IMR-90 (cell line): ENCODE data around the gene MELTF. TPM values are rescaled to one million over a fixed set of nuclear protein-coding genes. Genes with fewer than 3 reads are reported as not detected.

Source experiments
- ATAC-seq: fragments of 200-7000 bp; cut with Tn5 transposase; 2 replicates; pipeline ENCODE4 v1.9.1; 2020; ENCODE audit warnings: low read depth, mild to moderate bottlenecking, moderate library complexity
- BruUV-seq: library from RNA; stranded (reverse); fragments of 400-500 nt; replicated peaks from 2 replicates; lab custom pipeline; 2021; lab: Mats Ljungman, UMichigan
- CTCF ChIA-PET: fragments of 300-600 bp; formaldehyde crosslinking; extraction: SDS; loops from one replicate; lab custom pipeline; 2021; ENCODE audit warnings: antibody characterized with exemption; lab: Yijun Ruan, JAX
- POLR2A ChIA-PET: fragments of 300-600 bp; sonication (Branson Sonifier 250); formaldehyde crosslinking; loops from one replicate; lab custom pipeline; 2022; ENCODE audit warnings: antibody characterized with exemption; ENCODE audit not compliant: unreplicated experiment; lab: Charles Lee
- DNase-seq: peaks from one replicate; pipeline ENCODE4 v3.0.0; 2013
- H2AFZ ChIP-seq: replicated peaks from 2 replicates; pipeline ENCODE3; 2013; ENCODE audit warnings: low read length, mild to moderate bottlenecking; ENCODE audit not compliant: poor library complexity
- H2AK5ac ChIP-seq: 2 replicates; pipeline ENCODE4 v1.6.1; 2013; ENCODE audit warnings: low read depth, low read length, inconsistent platforms
- H2AK9ac ChIP-seq: replicated peaks from 2 replicates; pipeline ENCODE3; 2013; ENCODE audit warnings: mild to moderate bottlenecking, low read depth, low read length, moderate library complexity; ENCODE audit not compliant: poor library complexity
- H2BK120ac ChIP-seq: 2 replicates; pipeline ENCODE4 v1.6.1; 2013; ENCODE audit warnings: low read depth, low read length, inconsistent platforms
- H2BK15ac ChIP-seq: 3 replicates; pipeline ENCODE4 v1.6.1; 2013; ENCODE audit warnings: low read depth, low read length, inconsistent platforms
- H2BK20ac ChIP-seq: 2 replicates; pipeline ENCODE4 v1.6.1; 2013; ENCODE audit warnings: low read depth, mild to moderate bottlenecking, inconsistent platforms, low read length, moderate library complexity
- H2BK5ac ChIP-seq: 2 replicates; pipeline ENCODE4 v1.6.1; 2013; ENCODE audit warnings: mild to moderate bottlenecking, low read depth, low read length, inconsistent platforms; ENCODE audit not compliant: poor library complexity, severe bottlenecking
- H3K14ac ChIP-seq: replicated peaks from 2 replicates; pipeline ENCODE4 v1.6.1; 2013; ENCODE audit warnings: low read depth, low read length, inconsistent platforms
- H3K18ac ChIP-seq: 2 replicates; pipeline ENCODE4 v1.6.1; 2013; ENCODE audit warnings: low read depth, low read length, control low read depth
- H3K23ac ChIP-seq: 2 replicates; pipeline ENCODE4 v1.6.1; 2013; ENCODE audit warnings: low read depth, low read length, inconsistent platforms
- H3K27ac ChIP-seq: 2 replicates; pipeline ENCODE4 v1.5.1; 2013; ENCODE audit warnings: mild to moderate bottlenecking, control low read depth, low read length; ENCODE audit not compliant: insufficient read depth
- H3K27me3 ChIP-seq: 2 replicates; pipeline ENCODE4 v1.6.1; 2013; ENCODE audit warnings: low read length; ENCODE audit not compliant: control insufficient read depth, insufficient read depth
- H3K36me3 ChIP-seq: 2 replicates; pipeline ENCODE4 v1.6.1; 2013; ENCODE audit warnings: low read length, mixed read lengths; ENCODE audit not compliant: control insufficient read depth, insufficient read depth
- H3K4ac ChIP-seq: 2 replicates; pipeline ENCODE4 v1.6.1; 2013; ENCODE audit warnings: low read depth, low read length, inconsistent platforms
- H3K4me1 ChIP-seq: 2 replicates; pipeline ENCODE4 v1.6.1; 2013; ENCODE audit warnings: low read length, mixed read lengths; ENCODE audit not compliant: control insufficient read depth, insufficient read depth
- H3K4me2 ChIP-seq: 2 replicates; pipeline ENCODE4 v1.6.1; 2013; ENCODE audit warnings: low read depth, mild to moderate bottlenecking, control low read depth, low read length, moderate library complexity
- H3K4me3 ChIP-seq: 2 replicates; pipeline ENCODE4 v1.5.1; 2013; ENCODE audit warnings: low read depth, mild to moderate bottlenecking, control low read depth, low read length, moderate library complexity; ENCODE audit not compliant: insufficient read depth
- H3K56ac ChIP-seq: 2 replicates; pipeline ENCODE4 v1.6.1; 2013; ENCODE audit warnings: low read length, inconsistent platforms; ENCODE audit not compliant: insufficient read depth; ENCODE audit errors: extremely low read depth
- H3K79me1 ChIP-seq, 2 experiments: 2 replicates each; pipeline ENCODE4 v1.6.1; 2013; ENCODE audit warnings: low read length in 2 of 2, inconsistent platforms in 1 of 2, low read depth in 1 of 2
- H3K9ac ChIP-seq: 2 replicates; pipeline ENCODE4 v1.6.1; 2013; ENCODE audit warnings: low read depth, low read length, control low read depth
- H3K9me1 ChIP-seq: 2 replicates; pipeline ENCODE4 v1.6.1; 2013; ENCODE audit warnings: low read length, inconsistent platforms; ENCODE audit not compliant: insufficient read depth
- H3K9me3 ChIP-seq: 2 replicates; pipeline ENCODE4 v1.6.1; 2013; ENCODE audit warnings: low read length; ENCODE audit not compliant: control insufficient read depth, insufficient read depth
- H4K20me1 ChIP-seq: 2 replicates; pipeline ENCODE4 v1.6.1; 2013; ENCODE audit warnings: low read length, inconsistent platforms; ENCODE audit not compliant: insufficient read depth
- H4K5ac ChIP-seq: 2 replicates; pipeline ENCODE4 v1.6.1; 2013; ENCODE audit warnings: mild to moderate bottlenecking, low read depth, low read length, control low read depth
- H4K8ac ChIP-seq, 2 experiments: 2 replicates each; pipeline ENCODE4 v1.6.1; 2013; ENCODE audit warnings: low read depth in 2 of 2, low read length in 2 of 2, control low read depth in 1 of 2, inconsistent platforms in 1 of 2
- H4K91ac ChIP-seq: 2 replicates; pipeline ENCODE4 v1.6.1; 2013; ENCODE audit warnings: low read depth, low read length, inconsistent platforms; ENCODE audit not compliant: insufficient read depth
- BHLHE40 ChIP-seq: fragments of 150-350 bp; IDR thresholded peaks from 2 replicates; pipeline ENCODE4 v1.6.1; 2016; ENCODE audit warnings: mild to moderate bottlenecking, low read depth, low read length
- CEBPB ChIP-seq: IDR thresholded peaks from 2 replicates; pipeline ENCODE4 v1.6.1; 2012; ENCODE audit warnings: low read depth, low read length, improper control_type of control experiment
- CHD1 ChIP-seq: IDR thresholded peaks from 2 replicates; pipeline ENCODE4 v1.6.1; 2012; ENCODE audit warnings: low read depth, low read length, improper control_type of control experiment
- ELK1 ChIP-seq: fragments of 150-350 bp; IDR thresholded peaks from 2 replicates; pipeline ENCODE4 v1.6.1; 2016; ENCODE audit warnings: low read depth, mild to moderate bottlenecking, low read length, moderate library complexity, borderline replicate concordance
- FOS ChIP-seq: fragments of 150-350 bp; IDR thresholded peaks from 2 replicates; pipeline ENCODE4 v1.6.1; 2016; ENCODE audit warnings: low read depth, low read length
- MAFK ChIP-seq: IDR thresholded peaks from 2 replicates; pipeline ENCODE4 v1.6.1; 2012; ENCODE audit warnings: low read depth, low read length, improper control_type of control experiment
- MAZ ChIP-seq: IDR thresholded peaks from 2 replicates; pipeline ENCODE4 v1.6.1; 2012; ENCODE audit warnings: low read depth, mild to moderate bottlenecking, low read length, improper control_type of control experiment, moderate library complexity, borderline replicate concordance
- MXI1 ChIP-seq: IDR thresholded peaks from 2 replicates; pipeline ENCODE4 v1.6.1; 2012; ENCODE audit warnings: low read depth, mild to moderate bottlenecking, low read length, moderate library complexity, borderline replicate concordance
- NFE2L2 ChIP-seq: fragments of 150-350 bp; IDR thresholded peaks from 2 replicates; pipeline ENCODE4 v1.6.1; 2016; ENCODE audit warnings: low read depth, mild to moderate bottlenecking, low read length
- POLR2A ChIP-seq: IDR thresholded peaks from 2 replicates; pipeline ENCODE4 v1.6.1; 2012; ENCODE audit warnings: mild to moderate bottlenecking, low read depth, low read length
- RAD21 ChIP-seq: IDR thresholded peaks from 2 replicates; pipeline ENCODE4 v1.6.1; 2012; ENCODE audit warnings: low read length, improper control_type of control experiment
- RCOR1 ChIP-seq: IDR thresholded peaks from 2 replicates; pipeline ENCODE4 v1.6.1; 2012; ENCODE audit warnings: mild to moderate bottlenecking, low read length, improper control_type of control experiment; ENCODE audit not compliant: insufficient replicate concordance
- RFX5 ChIP-seq: IDR thresholded peaks from 2 replicates; pipeline ENCODE4 v1.8.0; 2012; ENCODE audit warnings: low read depth, mild to moderate bottlenecking, low read length, moderate library complexity
- SMC3 ChIP-seq: fragments of 150-350 bp; IDR thresholded peaks from 2 replicates; pipeline ENCODE4 v1.6.1; 2016; ENCODE audit warnings: low read depth, mild to moderate bottlenecking, antibody characterized with exemption, low read length, moderate library complexity
- WGBS, 2 experiments: methylation state at CpG; one replicate each; pipeline versions ENCODE4 v1.1.5 to v1.1.7; 2013; ENCODE audit warnings: missing lambda C conversion rate in 2 of 2; ENCODE audit not compliant: insufficient read length in 1 of 2; ENCODE audit errors: extremely low coverage in 2 of 2; 5-methylcytosine and 5-hydroxymethylcytosine counted together
- dilution Hi-C: fragments of 300-500 bp; cut with HindIII; formaldehyde crosslinking; loops from one replicate; pipeline ENCODE4 v1.14.3; 2018; ENCODE audit warnings: low sequenced_read_pairs; ENCODE audit not compliant: unreplicated experiment
- in situ Hi-C: fragments of 300-500 bp; cut with MboI; formaldehyde crosslinking; loops from 3 replicates; pipeline ENCODE4 v1.14.3; 2019; ENCODE audit warnings: low sequenced_read_pairs, inconsistent platforms, mixed read lengths
- intact Hi-C: fragments of 100-400 bp; cut with micrococcal nuclease; formaldehyde crosslinking; loops from 2 replicates; pipeline ENCODE4 v1.10.0; 2022
- polyA plus RNA-seq, 3 experiments: library from polyadenylated mRNA; depleted of rRNA; stranded (reverse); fragments of >200 nt; gene quantifications; 2 replicates each; pipeline ENCODE4 v1.2.3, GENCODE V29; 2012; ENCODE audit warnings: low replicate concordance in 1 of 3
- total RNA-seq: library from RNA; depleted of rRNA; stranded (reverse); fragments of >200 nt; gene quantifications from 2 replicates; pipeline ENCODE4 v1.2.3, GENCODE V29; 2012
- TF ChIP-seq, protein P1 (sequence below): conservative IDR thresholded peaks from 2 replicates; pipeline ENCODE4 v1.5.1; 2012; ENCODE audit warnings: mild to moderate bottlenecking, low read depth, low read length, improper control_type of control experiment
- TF ChIP-seq, protein P2 (sequence below): fragments of 150-350 bp; IDR thresholded peaks from 2 replicates; pipeline ENCODE4 v1.6.1; 2017; ENCODE audit warnings: mild to moderate bottlenecking, antibody characterized with exemption, low read length, low read depth

MELTF gene
- total and polyA plus RNA-seq, 2 of the 4 experiments (the other 2 are of a cell fraction) = 0.18 to 0.50 TPM

DNA sequence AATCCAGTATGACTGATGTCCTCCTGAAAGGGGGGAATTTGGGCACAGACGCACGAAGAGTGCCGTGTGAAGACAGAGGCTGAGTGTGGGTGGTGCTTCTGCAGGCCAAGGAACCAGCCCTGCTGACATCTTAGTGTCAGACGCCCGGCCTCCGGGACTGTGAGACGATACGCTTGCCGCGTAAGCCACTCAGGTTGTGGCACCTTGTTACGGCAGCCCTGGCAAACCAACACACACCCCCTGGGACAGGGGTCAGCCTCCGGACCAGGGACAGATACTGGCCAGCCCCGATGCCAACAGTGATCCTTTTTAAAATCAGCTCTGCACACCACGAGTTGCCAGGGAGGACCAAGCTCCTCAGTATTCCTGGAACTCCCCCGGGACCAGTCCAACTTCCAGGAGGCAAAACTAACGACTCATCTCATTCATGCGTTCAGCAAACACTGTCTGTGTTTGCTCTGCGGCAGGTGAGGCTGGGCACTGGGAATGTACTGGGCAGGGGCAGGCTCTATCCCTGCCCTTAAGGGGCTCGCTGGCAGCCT, 39.8 kb downstream of the MELTF start:
- TF ChIP-seq SMC3 (no peak), RCOR1 (no peak), POLR2A (no peak), RFX5 (no peak), ELK1 (no peak), NFE2L2 (no peak), CHD1 (no peak), MXI1 (no peak), FOS (no peak), MAFK (no peak), CEBPB (no peak), RAD21 (no peak), BHLHE40 (no peak), MAZ (no peak)
- TF ChIP-seq, protein P1, sequence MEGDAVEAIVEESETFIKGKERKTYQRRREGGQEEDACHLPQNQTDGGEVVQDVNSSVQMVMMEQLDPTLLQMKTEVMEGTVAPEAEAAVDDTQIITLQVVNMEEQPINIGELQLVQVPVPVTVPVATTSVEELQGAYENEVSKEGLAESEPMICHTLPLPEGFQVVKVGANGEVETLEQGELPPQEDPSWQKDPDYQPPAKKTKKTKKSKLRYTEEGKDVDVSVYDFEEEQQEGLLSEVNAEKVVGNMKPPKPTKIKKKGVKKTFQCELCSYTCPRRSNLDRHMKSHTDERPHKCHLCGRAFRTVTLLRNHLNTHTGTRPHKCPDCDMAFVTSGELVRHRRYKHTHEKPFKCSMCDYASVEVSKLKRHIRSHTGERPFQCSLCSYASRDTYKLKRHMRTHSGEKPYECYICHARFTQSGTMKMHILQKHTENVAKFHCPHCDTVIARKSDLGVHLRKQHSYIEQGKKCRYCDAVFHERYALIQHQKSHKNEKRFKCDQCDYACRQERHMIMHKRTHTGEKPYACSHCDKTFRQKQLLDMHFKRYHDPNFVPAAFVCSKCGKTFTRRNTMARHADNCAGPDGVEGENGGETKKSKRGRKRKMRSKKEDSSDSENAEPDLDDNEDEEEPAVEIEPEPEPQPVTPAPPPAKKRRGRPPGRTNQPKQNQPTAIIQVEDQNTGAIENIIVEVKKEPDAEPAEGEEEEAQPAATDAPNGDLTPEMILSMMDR = no peak
- TF ChIP-seq, protein P2, sequence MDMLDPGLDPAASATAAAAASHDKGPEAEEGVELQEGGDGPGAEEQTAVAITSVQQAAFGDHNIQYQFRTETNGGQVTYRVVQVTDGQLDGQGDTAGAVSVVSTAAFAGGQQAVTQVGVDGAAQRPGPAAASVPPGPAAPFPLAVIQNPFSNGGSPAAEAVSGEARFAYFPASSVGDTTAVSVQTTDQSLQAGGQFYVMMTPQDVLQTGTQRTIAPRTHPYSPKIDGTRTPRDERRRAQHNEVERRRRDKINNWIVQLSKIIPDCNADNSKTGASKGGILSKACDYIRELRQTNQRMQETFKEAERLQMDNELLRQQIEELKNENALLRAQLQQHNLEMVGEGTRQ = no peak
- no peak overlapping the region for H4K5ac ChIP-seq
- DNase-seq (no peak), ATAC-seq (no peak)
- peak overlapping the region; percentile 16; the same call in 1 of the 2 replicates for H3K56ac ChIP-seq
- CTCF ChIA-PET = interaction anchor here (1.1 kb wide), 1 partner anchor 12 kb away, joined by 3 read pairs; no protein-coding TSS in a partner anchor
- WGBS, 2 experiments = 20% methylated on average over 1 of the region's 19 CpGs; no CpG with 5 or more reads in 1 of the 2 experiments
- H2BK120ac ChIP-seq = no peak overlapping the region
- no peaks in the 10 kb centered on the region for H3K79me1 ChIP-seq
- H3K4me1 ChIP-seq = no peaks in the 10 kb centered on the region
- H3K27ac ChIP-seq = no peak overlapping the region
- H3K9ac ChIP-seq = no peak overlapping the region
- H2BK5ac ChIP-seq = no peak overlapping the region
- H3K18ac ChIP-seq = no peak overlapping the region
- H3K9me1 ChIP-seq = no peaks in the 10 kb centered on the region
- peaks cover 45% of the 10 kb centered on the region for H3K27me3 ChIP-seq
- intact Hi-C loops = no loop called here
- no peak overlapping the region for H3K23ac ChIP-seq
- no peak overlapping the region for H2AK9ac ChIP-seq
- dilution Hi-C loops = no loop called here
- H3K4ac ChIP-seq = no peak overlapping the region
- no peaks in the 10 kb centered on the region for H3K9me3 ChIP-seq
- H4K91ac ChIP-seq = no peak overlapping the region
- H3K4me2 ChIP-seq = no peak overlapping the region
- no TSS peak for BruUV-seq
- no peak overlapping the region for H3K14ac ChIP-seq
- no peak overlapping the region for H2BK20ac ChIP-seq
- in situ Hi-C loops = no loop called here
- no peaks in the 10 kb centered on the region for H4K20me1 ChIP-seq
- H3K4me3 ChIP-seq = no peak overlapping the region
- no peak overlapping the region for H2AK5ac ChIP-seq
- POLR2A ChIA-PET = no interaction called here
- no peak overlapping the region for H4K8ac ChIP-seq
- no peaks in the 10 kb centered on the region for H3K36me3 ChIP-seq
- no peak overlapping the region for H2BK15ac ChIP-seq
- no peak overlapping the region for H2AFZ ChIP-seq
